Activated CD4-positive, alpha-beta T cell treated with anti-CD3 and anti-CD28 coated beads, Interleukin-2, Interleukin-4, amounts not matched to agents 100 ng/mL and 50 ng/mL, durations not matched to agents 16 hours and 8 hours (primary cell): Measurements from ENCODE around the gene PCDHAC1.

Experiments used
- DNase-seq: peaks from one replicate; pipeline ENCODE4 v3.0.0-alpha.2; 2020; ENCODE audit warnings: low spot score

PCDHAC1 gene

GRCh38 chr5:140967226-140967893, 41.3 kb downstream of the PCDHAC1 start:
- DNase-seq: no peak

- no peak for DNase-seq
Measured at GRCh38 chr5:140969880-140970279, 43.8 kb downstream of the PCDHAC1 start.

GRCh38 chr5:140973550-140973949, 47.5 kb downstream of the PCDHAC1 start:
- DNase-seq: no peak

GRCh38 chr5:140977003-140977402, 50.9 kb downstream of the PCDHAC1 start:
- DNase-seq: no peak

GRCh38 chr5:140978260-140978659, 52.2 kb downstream of the PCDHAC1 start:
- DNase-seq: no peak

GRCh38 chr5:140978983-140979382, 52.9 kb downstream of the PCDHAC1 start:
- DNase-seq: no peak
